CD4-positive, alpha-beta T cell treated with Interleukin-6 for 4 hours (primary cell): Measurements from ENCODE around the gene IGSF9B.

Experiments used
- DNase-seq: peaks from one replicate; pipeline ENCODE4 v3.0.0-alpha.2; 2020; ENCODE audit warnings: mixed read lengths

Gene IGSF9B

DNA sequence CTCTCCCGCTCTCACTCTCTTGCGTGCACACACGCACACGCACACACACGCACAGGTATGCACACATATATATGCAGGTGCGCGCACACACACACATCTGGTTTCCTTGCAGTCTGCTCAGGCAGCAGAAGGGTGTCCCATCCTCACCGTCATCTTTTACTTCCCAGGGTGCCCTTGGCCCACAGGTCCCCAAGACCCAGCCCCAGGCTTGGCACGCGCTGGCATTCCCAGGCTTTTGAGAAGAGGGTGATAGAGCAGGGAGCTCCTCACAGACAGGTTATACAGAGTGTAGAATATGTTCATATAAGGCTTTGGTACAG lies 59.5 kb downstream of the IGSF9B start:
- no peak for DNase-seq

DNA sequence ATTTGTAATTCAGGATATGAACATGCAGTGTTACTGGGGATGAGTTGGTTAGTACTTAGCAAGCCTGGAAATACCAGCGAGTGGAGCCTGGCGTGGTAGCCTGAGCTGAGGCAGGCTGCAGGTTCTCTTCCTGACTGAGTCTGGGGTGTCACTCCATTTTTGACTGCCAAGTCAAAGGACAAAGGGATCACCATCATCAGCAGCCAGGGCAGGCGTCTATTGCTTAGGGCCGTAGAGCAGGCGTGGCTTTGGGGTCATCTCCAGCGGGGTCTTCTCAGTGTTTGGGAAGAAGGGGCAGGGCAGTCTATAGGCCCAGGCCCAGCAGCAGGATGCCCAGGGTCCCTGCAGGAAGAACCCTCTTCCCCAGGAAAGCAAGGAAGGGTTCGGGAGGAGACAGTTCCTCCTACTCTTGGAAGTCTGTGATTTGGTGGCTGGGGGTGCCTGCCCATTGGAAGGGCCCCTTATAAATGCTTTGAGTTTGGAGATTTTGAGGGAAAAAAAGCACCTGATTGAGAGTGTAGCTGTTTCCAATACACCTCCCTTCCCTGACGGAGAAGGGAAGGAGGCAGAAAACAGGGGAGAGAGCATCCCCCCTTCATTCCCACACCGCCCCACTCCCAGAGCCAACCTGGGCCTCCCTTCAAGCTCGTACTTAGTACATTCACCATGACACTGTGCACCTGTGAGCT lies 60.0 kb downstream of the IGSF9B start:
- no peak for DNase-seq

DNA sequence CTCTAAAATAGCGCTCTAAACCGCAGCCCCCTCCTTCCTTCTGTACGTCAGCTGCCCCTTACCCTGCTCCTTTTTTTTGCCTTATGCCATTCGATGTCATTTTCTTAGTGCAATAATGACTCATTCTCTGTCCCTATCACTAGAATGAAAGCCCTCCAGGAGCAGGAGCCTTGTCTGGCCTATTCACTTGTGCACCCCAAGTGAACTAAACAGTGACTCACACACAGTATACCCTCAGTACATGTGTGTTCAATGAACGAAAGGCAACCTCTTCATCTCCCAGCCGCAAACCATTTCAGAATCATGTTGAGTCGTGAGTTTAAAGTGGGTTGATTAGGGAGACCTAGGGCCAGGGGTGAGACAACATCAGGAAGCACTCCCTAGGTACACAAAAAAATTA lies 60.7 kb downstream of the IGSF9B start:
- no peak for DNase-seq

DNA sequence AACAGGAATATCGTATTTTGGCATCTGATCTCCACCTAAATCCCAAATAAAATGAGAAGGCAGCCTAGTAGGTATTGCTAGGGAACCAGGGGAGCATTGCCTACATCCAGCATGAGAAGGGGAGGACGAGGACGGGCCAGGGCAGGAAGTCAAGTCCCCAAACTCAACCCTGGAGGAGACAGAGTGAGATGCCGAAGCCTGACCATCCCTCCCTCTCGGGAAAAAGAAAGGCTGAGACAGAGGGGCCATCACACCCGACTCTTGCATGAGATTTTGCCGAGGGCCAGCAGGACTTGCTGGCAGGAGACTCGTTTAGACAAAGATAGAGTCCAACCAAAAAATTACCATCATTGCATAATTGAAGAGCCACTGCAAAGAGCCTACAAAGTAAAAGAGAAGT lies 61.2 kb downstream of the IGSF9B start:
- DNase-seq = no peak

DNA sequence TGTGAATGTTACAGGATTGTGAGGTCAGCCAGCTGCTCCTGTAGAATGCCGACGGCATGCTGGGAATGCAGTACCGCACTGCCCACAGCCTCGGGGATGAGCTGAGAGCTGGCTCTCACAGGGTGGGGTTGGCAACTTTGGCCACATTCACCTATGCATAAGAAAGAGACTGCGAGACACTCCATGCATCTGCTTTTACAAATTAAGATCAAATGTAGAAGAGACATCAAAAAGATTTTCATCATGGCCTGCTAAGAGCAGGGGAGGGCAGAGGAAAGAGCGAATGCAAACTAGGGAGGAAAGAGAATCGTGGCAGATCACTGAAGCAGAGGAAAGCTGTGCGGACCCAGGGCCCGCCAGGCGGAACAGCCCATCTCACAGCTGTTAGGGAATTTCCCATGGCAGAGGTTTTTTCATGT lies 61.7 kb downstream of the IGSF9B start:
- no peak for DNase-seq

DNA sequence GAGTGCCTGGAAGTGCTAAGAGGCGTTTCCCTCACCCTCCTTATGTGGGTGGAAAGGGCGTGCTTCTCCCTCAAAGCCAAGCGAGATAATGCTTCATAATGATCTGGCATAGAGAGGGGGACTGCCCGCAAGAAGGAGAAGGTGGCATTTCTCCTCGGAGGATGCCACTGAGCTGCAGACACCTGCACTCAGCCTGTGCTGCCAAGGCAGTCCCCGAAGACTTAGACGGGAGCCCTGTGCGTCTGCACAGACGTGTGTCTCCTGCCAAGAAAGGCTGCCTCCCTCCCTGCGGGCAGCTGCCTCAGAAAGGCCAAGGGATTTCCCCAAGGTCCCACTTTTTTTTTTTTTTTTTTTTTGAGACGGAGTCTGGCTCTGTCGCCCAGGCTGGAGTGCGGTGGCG lies 63.4 kb downstream of the IGSF9B start:
- DNase-seq = no peak

DNA sequence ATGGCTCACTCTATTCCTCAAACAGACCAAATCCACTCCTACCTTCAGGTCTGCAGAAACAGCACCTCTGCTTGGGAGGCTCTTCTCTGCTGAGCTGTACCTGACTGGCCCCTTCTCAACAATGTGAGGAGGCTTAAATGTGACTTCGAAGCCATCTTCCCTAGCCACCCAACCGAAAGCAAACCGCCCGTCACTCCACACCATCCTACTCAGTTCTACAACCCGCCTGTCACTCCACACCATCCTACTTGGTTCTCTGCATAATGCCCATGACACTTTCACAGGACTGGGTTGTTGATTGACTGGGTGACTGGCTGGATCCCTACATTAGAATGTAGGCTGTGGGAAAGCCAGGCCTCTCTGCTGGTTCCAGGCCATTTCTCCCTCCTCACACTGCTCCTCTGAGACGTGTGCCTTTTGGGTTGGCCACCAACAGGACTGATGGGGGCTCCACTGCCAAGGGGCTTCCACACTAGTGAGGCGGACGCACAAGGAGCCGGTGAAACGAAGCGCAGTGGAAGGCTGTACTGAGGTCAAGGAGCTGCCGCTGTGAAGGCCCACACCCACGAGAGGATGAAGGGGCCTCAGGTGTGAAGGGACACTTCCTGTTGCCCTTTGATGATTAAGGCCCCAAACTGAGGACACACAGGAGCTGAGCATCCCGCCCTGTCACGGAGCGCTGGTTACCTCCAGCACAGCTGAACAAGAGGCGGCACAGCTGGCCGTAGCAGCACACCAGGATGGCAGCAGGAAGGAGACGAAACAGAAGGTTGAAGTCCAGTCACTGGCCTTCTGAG lies 64.0 kb downstream of the IGSF9B start:
- no peak for DNase-seq

DNA sequence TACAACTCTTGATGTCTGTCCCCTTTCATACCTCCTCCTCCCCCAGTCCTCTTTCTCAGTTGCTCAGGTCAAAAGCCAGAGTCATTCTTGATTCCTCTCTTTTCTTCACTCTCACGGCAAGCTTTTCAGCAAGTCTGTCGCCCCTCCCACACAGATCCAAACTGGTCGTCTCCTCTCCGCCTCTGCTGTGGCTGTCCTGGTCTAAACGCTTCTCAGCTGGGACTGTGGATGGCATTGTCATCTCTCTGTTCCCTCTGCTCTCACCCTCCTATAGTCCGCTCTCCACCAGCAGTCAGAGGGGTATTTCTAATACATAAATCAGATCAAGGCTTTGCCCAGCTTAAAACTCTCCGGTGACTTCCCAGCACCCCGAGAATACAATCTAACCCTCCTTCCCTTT lies 64.6 kb downstream of the IGSF9B start:
- no peak for DNase-seq

DNA sequence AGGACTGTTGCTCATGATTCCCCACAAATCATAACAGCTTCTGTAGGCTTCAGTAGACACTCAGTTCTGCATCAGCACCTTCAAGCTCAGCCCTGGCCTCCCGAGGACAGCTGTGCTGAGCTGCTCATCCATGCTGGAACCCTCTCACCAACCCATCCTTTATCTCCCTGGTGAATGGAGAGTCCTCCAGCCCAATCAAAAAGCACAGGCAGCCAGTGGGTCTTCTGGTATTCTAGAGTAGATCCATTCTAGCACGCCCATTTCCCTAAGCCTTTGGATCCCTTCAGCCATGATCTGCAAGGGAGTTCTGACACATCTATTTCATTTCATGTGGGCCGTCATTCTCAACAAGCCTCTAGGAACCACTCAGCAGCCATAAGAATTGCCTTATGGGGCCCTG lies 66.9 kb downstream of the IGSF9B start:
- DNase-seq = no peak

DNA sequence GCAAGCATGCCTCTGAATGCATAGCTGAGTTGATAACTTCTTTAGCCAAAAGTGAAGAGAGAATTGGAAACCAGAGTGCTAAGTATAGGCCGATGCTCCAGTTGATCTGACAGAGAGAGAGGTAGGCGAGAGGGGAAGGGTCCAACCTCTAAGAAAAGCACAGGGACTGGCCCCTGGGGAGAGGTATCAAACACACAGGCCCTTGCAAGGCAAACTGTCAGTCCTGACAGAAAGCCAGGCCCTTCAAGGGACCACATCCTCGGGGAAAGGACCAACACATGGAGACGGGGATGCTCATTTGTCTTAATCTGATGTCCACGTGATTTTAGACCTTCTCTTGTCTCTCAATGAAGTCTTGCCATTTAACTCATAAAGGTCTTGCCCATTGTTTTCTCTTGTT lies 67.6 kb downstream of the IGSF9B start:
- no peak for DNase-seq

DNA sequence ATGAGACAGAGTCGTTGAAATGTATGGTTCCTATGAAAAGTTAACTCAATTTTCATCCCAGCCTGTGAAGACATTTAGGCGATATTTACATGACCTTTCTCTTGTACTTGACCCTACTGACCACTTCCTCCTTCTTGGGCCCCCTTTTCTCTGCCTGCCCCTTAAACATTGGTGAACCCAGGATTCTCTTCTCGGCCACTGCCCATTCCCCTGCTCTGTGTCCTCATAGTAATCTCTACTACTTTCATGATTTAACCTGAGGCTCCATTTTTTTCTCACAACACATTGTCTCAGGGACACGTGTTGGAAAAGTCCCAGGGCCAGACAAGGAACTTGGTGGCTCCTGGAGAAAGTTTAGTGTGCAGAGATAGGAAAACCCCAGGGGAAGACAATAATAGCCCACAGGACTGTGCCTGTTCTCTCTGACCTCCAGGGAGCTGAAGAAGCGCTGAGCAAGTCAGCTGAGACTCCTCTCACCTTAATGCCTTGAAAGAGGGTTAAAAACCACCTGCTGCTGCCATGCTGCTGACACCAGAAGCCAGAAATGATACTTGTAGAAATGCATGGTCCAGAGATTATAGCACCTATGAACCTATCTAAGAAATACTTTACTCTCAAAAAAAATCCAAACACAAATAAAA lies 69.0 kb downstream of the IGSF9B start:
- DNase-seq = no peak

DNA sequence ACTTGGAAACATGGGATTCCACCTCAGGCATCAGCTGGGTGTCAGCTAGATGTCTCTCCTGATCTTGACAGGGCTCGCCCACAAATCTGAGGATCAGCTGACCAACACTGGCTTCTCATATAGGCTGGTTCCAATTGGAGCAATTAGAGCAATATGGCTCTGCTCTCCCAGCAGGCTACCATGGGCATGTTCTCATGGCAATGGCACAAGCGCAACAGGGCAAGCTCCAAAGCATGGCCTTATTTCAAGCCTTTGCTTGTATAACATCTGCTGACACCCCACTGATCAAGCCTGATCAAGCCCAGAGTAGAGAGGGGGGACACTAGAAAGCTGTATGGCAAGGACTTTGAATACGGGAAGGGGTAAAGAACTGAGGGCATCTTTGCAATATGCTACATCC lies 70.7 kb downstream of the IGSF9B start:
- no peak for DNase-seq

DNA sequence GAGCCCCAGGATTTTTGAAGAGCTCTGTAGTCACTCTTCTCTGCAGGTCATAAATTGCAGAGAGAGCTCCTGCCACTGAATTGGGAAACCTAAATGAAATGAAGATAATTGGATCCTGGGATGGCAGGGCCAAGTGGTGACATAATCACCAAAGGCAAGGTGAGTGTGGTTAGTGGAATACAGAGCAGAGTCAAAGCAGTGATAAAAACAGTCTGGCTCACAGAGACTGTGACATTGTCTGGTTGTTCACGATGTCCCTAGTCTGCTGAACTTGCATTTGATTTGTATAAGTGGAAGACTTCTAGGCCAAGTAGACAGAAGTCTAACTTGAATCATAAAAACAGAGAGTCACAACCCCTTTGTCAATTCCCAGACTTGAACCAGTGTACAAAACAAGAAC lies 84.6 kb downstream of the IGSF9B start:
- DNase-seq = no peak

DNA sequence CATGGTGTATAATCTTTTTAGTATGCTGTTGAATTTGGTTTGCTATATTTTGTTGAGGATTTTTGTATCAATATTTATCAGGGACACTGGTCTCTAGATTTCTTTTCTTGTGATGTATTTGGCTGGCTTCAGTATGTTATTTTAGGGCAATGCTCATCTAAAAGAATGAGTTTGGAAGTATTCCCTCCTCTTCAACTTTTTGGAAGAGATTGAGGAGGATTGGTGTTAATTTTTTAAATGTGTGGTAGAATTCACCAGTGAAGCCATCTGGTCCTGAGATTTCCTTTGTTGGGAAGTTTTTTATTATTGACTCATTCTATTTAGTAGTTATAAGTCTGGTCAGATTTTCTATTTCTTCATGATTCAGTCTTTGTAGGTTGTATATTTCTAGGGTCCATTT lies 89.3 kb downstream of the IGSF9B start:
- DNase-seq = no peak

DNA sequence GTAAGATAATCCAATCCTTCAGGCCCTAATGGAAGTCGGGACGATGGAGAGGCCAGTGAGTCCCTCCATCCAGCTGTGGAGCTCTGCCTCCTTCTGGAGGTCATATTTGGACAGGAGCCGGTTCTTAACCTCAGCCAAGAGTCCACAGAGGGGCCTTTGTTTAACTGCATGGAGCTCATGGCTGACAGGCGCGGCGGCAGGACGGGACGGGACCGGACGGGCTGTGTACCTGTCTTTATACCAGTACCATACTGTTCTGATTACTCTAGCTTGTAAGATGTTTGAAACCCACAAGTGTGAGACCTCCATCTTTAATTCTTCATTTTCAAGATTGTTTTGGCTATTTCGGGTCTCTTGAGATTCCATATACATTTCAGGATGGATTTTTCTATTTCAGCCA lies 91.3 kb downstream of the IGSF9B start:
- no peak for DNase-seq

DNA sequence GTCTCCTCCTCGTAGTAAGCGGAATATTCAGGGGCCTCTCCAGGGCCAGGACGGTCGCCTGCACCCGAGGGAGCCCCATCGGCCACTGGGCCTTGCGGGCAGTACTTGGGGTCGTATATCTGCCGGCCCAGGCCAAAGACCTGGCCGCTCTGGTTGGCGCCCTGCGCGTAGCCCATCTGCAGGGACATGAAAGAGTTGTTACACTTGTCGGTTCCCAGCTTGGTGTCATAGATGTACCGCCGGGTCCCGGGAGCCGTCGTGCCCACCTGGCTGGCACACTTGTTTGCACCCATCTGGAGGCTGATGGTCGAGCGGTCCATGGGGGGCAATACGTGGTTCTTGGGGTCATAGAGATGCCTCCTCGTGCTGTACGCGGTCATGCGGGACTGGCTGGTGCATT lies 92.0 kb downstream of the IGSF9B start:
- DNase-seq = no peak

DNA sequence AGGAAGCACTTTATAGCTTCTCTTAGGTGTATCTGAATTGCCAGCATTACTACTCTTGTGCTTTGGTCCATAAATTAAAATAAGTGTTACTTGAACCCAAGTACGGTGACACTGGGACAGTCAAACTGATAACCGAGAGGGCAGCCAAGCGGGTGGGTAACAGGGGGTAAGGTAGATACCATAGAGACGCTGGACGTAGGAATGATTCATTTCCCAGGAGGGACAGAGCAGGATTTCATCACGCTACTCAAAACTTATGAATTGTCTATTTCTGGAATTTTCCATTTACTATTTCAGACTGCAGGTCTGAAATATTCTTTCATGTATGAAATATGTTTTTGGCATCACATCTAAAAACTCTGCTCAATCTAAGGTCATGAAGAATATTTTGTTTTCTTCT lies 96.6 kb downstream of the IGSF9B start:
- DNase-seq = no peak
